ENCODE data around the gene PIEZO1.

DNA sequence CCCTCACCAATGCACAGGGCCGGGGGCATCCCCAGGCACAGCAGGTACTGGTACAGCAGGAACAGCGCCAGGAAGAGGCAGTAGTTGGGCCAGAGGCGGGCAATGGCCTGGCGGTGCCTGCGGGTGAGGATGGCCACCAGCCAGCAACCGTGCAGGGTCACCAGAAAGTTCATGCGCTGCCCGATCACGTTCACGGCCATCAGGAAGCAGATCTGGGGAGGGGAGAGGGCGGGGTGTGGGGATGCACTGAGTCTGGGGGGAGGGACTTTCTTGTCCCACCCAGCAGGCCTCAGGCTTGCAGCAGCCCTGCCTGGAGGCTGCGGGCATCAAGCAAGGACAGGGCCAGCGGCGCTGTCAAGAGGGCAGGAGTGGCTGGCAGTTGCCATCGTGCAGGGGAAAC lies 53.3 kb downstream of the PIEZO1 start:
- TF ChIP-seq GATA2 (IDR thresholded peaks at IDR 0.05; ENCODE audit: low read depth, low read length) (no peak), GATA3 (IDR thresholded peaks at IDR 0.05; ENCODE audit: low read depth, low read length) (no peak)
